Posterior cingulate gyrus (tissue), 11 donors: ENCODE results near the gene CLEC2L.
A peak's percentile ranks its signal among the peaks of the same experiment; 100 is the strongest.

ENCODE experiments used
- DNase-seq, 10 donors: peaks; one replicate each; pipeline versions ENCODE4 v3.0.0 to v3.0.0-alpha.2; 2020 to 2021; ENCODE audit warnings: mixed read lengths in 3 of 10
- intact Hi-C: fragments of 100-400 bp; cut with DNase I; formaldehyde crosslinking; loops from one replicate; pipeline ENCODE4 v1.15.1; 2023

The CLEC2L gene

GRCh38 chr7:139523199-139523941 is at the start of gene CLEC2L:
Gene CLEC2L, plus strand, starts transcription at chr7:139523685. Its CDS starts 243 bp downstream, at chr7:139523928.
- intact Hi-C loops: no loop called here
- DNase-seq: peak in 8 of 10 donors; percentile 41 to 92 (median 54)

- no peak for DNase-seq
- intact Hi-C loops: no loop called here
Measured at GRCh38 chr7:139476139-139476538, 47.3 kb upstream of the CLEC2L start.

- intact Hi-C loops: no loop called here
- no peak for DNase-seq
Measured at GRCh38 chr7:139476891-139477290, 46.6 kb upstream of the CLEC2L start.

GRCh38 chr7:139479620-139480019 is 43.9 kb upstream of the CLEC2L start:
- intact Hi-C loops: no loop called here
- DNase-seq: no peak

- peak in 1 of 10 donors; percentile 43 for DNase-seq
- intact Hi-C loops: no loop called here
Measured at GRCh38 chr7:139481364-139481763, 42.1 kb upstream of the CLEC2L start.

GRCh38 chr7:139482122-139482521 is 41.4 kb upstream of the CLEC2L start:
- intact Hi-C loops: no loop called here
- DNase-seq: peak in 1 of 10 donors; percentile 2

- intact Hi-C loops: no loop called here
- peak in 2 of 10 donors; percentile 14 to 82 for DNase-seq
Measured at GRCh38 chr7:139482662-139483466, 40.6 kb upstream of the CLEC2L start.

- intact Hi-C loops: no loop called here
- DNase-seq: peak in 2 of 10 donors; percentile 7 to 31
Measured at GRCh38 chr7:139487366-139488080, 36.0 kb upstream of the CLEC2L start.

GRCh38 chr7:139488810-139489209 is 34.7 kb upstream of the CLEC2L start:
- intact Hi-C loops: no loop called here
- peak in 1 of 10 donors; percentile 21 for DNase-seq

GRCh38 chr7:139490130-139490529 is 33.4 kb upstream of the CLEC2L start:
- peak in 1 of 10 donors; percentile 15 for DNase-seq
- intact Hi-C loops: loop anchor here (10.0 kb wide), 1 partner anchor 135 kb away; the partner anchor contains the start of gene LUC7L2

- DNase-seq: no peak
- intact Hi-C loops: loop anchor here (10.0 kb wide), 1 partner anchor 137 kb away; the partner anchor contains the start of gene LUC7L2
Measured at GRCh38 chr7:139492293-139492692, 31.2 kb upstream of the CLEC2L start.

GRCh38 chr7:139494835-139495579 is 28.5 kb upstream of the CLEC2L start:
- peak in 1 of 10 donors; percentile 51 for DNase-seq
- intact Hi-C loops: loop anchor here (10.0 kb wide), 1 partner anchor 140 kb away; the partner anchor contains the start of gene LUC7L2

GRCh38 chr7:139495580-139496125 is 27.8 kb upstream of the CLEC2L start:
- intact Hi-C loops: loop anchor here (10.0 kb wide), 1 partner anchor 141 kb away; the partner anchor contains the start of gene LUC7L2

GRCh38 chr7:139496528-139496927 is 27.0 kb upstream of the CLEC2L start:
- intact Hi-C loops: loop anchor here (10.0 kb wide), 1 partner anchor 142 kb away; the partner anchor contains the start of gene LUC7L2

More at GRCh38 chr7:139495580-139496125, 27.8 kb upstream of the CLEC2L start:
- DNase-seq: peak in 1 of 10 donors; percentile 71

GRCh38 chr7:139500770-139501138 is 22.7 kb upstream of the CLEC2L start:
- DNase-seq: no peak
- intact Hi-C loops: loop anchor here (1.0 to 5.0 kb wide), 2 partner anchors 67 to 502 kb away; no protein-coding TSS in a partner anchor

More at GRCh38 chr7:139496528-139496927, 27.0 kb upstream of the CLEC2L start:
- peak in 1 of 10 donors; percentile 16 for DNase-seq

GRCh38 chr7:139502226-139502625 is 21.3 kb upstream of the CLEC2L start:
- intact Hi-C loops: loop anchor here (5.0 kb wide), 1 partner anchor 65 kb away; no protein-coding TSS in a partner anchor

GRCh38 chr7:139505563-139505962 is 17.9 kb upstream of the CLEC2L start:
- intact Hi-C loops: no loop called here
- DNase-seq: peak in 2 of 10 donors; percentile 16 to 66

More at GRCh38 chr7:139502226-139502625, 21.3 kb upstream of the CLEC2L start:
- peak in 1 of 10 donors; percentile 38 for DNase-seq

GRCh38 chr7:139509535-139509934 is 13.9 kb upstream of the CLEC2L start:
- intact Hi-C loops: no loop called here
- DNase-seq: no peak

- DNase-seq: no peak
- intact Hi-C loops: no loop called here
Measured at GRCh38 chr7:139511315-139511714, 12.2 kb upstream of the CLEC2L start.
